CD4-positive, alpha-beta T cell (primary cell): Measurements from ENCODE around the gene RPS16. TPM values are rescaled to one million over a fixed set of nuclear protein-coding genes. Genes with fewer than 3 reads are reported as not detected.
"Not testable (repeated sequence)": the region's sequence is repeated elsewhere in the genome, so short reads cannot be mapped to it uniquely, and the experiment has no call there.

Source experiments
- ATAC-seq: fragments of 200-7000 bp; cut with Tn5 transposase; one replicate; pipeline ENCODE4 v1.10.0; 2022; ENCODE audit warnings: mild to moderate bottlenecking; ENCODE audit not compliant: poor library complexity
- CTCF ChIA-PET: fragments of 350-600 bp; sonication (Branson Sonifier 250); formaldehyde crosslinking; loops from one replicate; lab custom pipeline; 2021; ENCODE audit warnings: antibody characterized with exemption, inconsistent platforms; lab: Charles Lee
- POLR2A ChIA-PET: fragments of 350-600 bp; sonication (Branson Sonifier 250); formaldehyde crosslinking; loops from one replicate; lab custom pipeline; 2021; ENCODE audit warnings: antibody characterized with exemption, inconsistent platforms; lab: Charles Lee
- DNase-seq, 14 experiments: peaks; one replicate each; pipeline ENCODE4 v3.0.0-alpha.2; 2013 to 2020; ENCODE audit warnings: mixed read lengths in 2 of 14
- H3K27ac ChIP-seq, 2 donors: one replicate each; pipeline versions ENCODE4 v1.5.1 to v1.7.0; 2013; ENCODE audit warnings: low read length in 2 of 2, low read depth in 1 of 2, mild to moderate bottlenecking in 1 of 2
- H3K27me3 ChIP-seq, 2 experiments: 1 replicate in 1 of 2; 2 replicates in 1 of 2; pipeline versions ENCODE4 v1.6.1 to v1.7.0; 2013; ENCODE audit warnings: low read length in 2 of 2, control low read depth in 1 of 2, mild to moderate bottlenecking in 1 of 2, moderate library complexity in 1 of 2; ENCODE audit not compliant: insufficient read depth in 2 of 2, control insufficient read depth in 1 of 2
- H3K36me3 ChIP-seq: one replicate; pipeline ENCODE4 v1.6.1; 2013; ENCODE audit warnings: low read length, control low read depth; ENCODE audit not compliant: insufficient read depth
- H3K4me1 ChIP-seq: one replicate; pipeline ENCODE4 v1.6.1; 2013; ENCODE audit warnings: low read length, control low read depth; ENCODE audit not compliant: insufficient read depth
- H3K4me3 ChIP-seq: one replicate; pipeline ENCODE4 v1.5.1; 2013; ENCODE audit warnings: mild to moderate bottlenecking, low read length, moderate library complexity
- H3K9me3 ChIP-seq, 2 experiments: 1 replicate in 1 of 2; 2 replicates in 1 of 2; pipeline versions ENCODE4 v1.6.1 to v1.7.0; 2013; ENCODE audit warnings: low read length in 2 of 2, mild to moderate bottlenecking in 2 of 2, control low read depth in 1 of 2, moderate library complexity in 1 of 2; ENCODE audit not compliant: control insufficient read depth in 1 of 2, insufficient read depth in 1 of 2
- H3K27ac Mint-ChIP-seq: one replicate; pipeline ENCODE4 v1.8.0; 2020; ENCODE audit warnings: mixed read lengths
- H3K27me3 Mint-ChIP-seq: one replicate; pipeline ENCODE4 v1.8.0; 2021; ENCODE audit warnings: mixed read lengths
- H3K36me3 Mint-ChIP-seq: one replicate; pipeline ENCODE4 v1.8.0; 2021; ENCODE audit warnings: low read depth, mixed read lengths
- H3K4me1 Mint-ChIP-seq: one replicate; pipeline ENCODE4 v1.8.0; 2021; ENCODE audit warnings: low read depth, mixed read lengths
- H3K4me3 Mint-ChIP-seq: one replicate; pipeline ENCODE4 v1.8.0; 2020; ENCODE audit warnings: mild to moderate bottlenecking, mixed read lengths
- H3K9me3 Mint-ChIP-seq: one replicate; pipeline ENCODE4 v1.8.0; 2020; ENCODE audit warnings: mixed read lengths
- CTCF ChIP-seq: fragments of 200-600 bp; IDR thresholded peaks from one replicate; pipeline ENCODE4 v1.8.0; 2022; ENCODE audit warnings: antibody characterized with exemption, mild to moderate bottlenecking
- intact Hi-C, 2 experiments: fragments of 100-400 bp; cut with DNase I in 1 of 2; cut with micrococcal nuclease in 1 of 2; formaldehyde crosslinking; loops; one replicate each; pipeline versions ENCODE4 v1.15.1 to v1.9.0; 2023 to 2025; cut with DNase I, micrococcal nuclease
- total RNA-seq, 174 experiments: library from RNA in 2 of 174; stranded (reverse) in 2 of 174; gene quantifications; one replicate each; pipeline ENCODE4 v1.2.3 and lab custom pipeline; 2021 to 2026

Gene RPS16
- total RNA-seq, 2 experiments from 2014 or later: 4,625 to 4,839 TPM

DNA sequence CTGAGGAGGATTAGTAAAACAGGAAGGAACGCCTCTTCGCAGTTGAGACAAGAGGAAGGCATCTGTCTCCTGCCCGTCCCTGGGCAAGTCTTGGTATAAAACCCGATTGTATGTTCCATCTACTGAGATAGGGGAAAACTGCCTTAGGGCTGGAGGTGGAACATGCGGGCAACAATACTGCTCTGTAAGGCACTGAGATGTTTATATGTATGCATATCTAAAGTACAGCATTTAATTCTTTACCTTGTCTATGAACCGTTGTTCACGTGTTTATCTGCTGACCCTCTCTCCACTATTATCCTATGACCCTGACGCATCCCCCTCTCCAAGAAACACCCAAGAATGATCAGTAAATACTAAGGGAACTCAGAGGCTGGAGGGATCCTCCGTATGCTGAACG, 44.2 kb upstream of the RPS16 start:
- ChIA-PET POLR2A (interaction anchor here (0.6 to 2.6 kb wide), 13 partner anchors 10 to 985 kb away, joined by 3 to 31 read pairs (median 5); partner anchors contain the start of genes BLVRB, EID2B, MED29 and PAF1), CTCF (interaction anchor here (1.0 kb wide), 3 partner anchors 23 to 52 kb away, joined by 3 to 6 read pairs (median 4); partner anchors contain the start of gene EID2B)
- Mint-ChIP-seq H3K4me1 (peaks cover 31% of the 10 kb centered on the region), H3K36me3 (peaks cover 46% of the 10 kb centered on the region), H3K9me3 (no peaks in the 10 kb centered on the region), H3K27ac (peak overlapping the region; percentile 73), H3K4me3 (peak overlapping the region; percentile 92), H3K27me3 (no peaks in the 10 kb centered on the region)
- ATAC-seq: no peak
- Histone ChIP-seq H3K9me3 (no peaks in the 10 kb centered on the region), H3K36me3 (peaks cover 31% of the 10 kb centered on the region), H3K27ac (peak overlapping the region in 1 of 2 donors; percentile 48), H3K4me3 (peak overlapping the region; percentile 99), H3K27me3 (no peaks in the 10 kb centered on the region), H3K4me1 (peaks cover 23% of the 10 kb centered on the region)
- no peak for TF ChIP-seq CTCF
- intact Hi-C loops: loop anchor here (1.0 to 5.0 kb wide), 3 partner anchors 33 to 43 kb away; partner anchors contain the start of gene SUPT5H (in 2 of the 2)
- no peak for DNase-seq

DNA sequence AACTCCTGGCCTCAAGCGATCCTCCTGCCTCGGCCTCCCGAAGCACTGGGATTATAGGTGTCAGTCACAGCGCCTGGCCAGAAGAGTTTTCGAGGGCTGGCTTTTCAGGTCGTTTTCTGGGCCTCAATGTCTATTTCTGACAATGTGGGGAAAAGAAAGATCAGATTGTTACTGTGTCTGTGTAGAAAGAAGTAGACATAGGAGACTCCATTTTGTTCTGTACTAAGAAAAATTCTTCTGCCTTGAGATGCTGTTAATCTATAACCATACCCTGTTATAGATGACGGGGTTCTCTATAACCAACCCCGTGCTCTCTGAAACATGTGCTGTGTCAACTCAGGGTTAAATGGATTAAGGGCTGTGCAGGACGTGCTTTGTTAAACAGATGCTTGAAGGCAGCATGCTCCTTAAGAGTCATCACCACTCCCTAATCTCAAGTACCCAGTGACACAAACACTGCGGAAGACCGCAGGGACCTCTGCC, 43.6 kb upstream of the RPS16 start:
- CTCF ChIA-PET, DNase-seq, H3K27ac ChIP-seq, ATAC-seq, H3K27me3 ChIP-seq, H3K4me3 ChIP-seq, intact Hi-C loops, H3K9me3 ChIP-seq, POLR2A ChIA-PET, H3K9me3 Mint-ChIP-seq, H3K27me3 Mint-ChIP-seq: not testable (repeated sequence)
- H3K4me1 Mint-ChIP-seq: peaks cover 31% of the 10 kb centered on the region
- peaks cover 49% of the 10 kb centered on the region for H3K36me3 Mint-ChIP-seq
- Histone ChIP-seq H3K36me3 (peaks cover 33% of the 10 kb centered on the region), H3K4me1 (peaks cover 23% of the 10 kb centered on the region)
- H3K4me3 Mint-ChIP-seq: peak overlapping the region; percentile 92
- peak overlapping the region; percentile 73 for H3K27ac Mint-ChIP-seq

GRCh38 chr19:39475748-39476147, 40.0 kb upstream of the RPS16 start:
- intact Hi-C loops: no loop called here
- Histone ChIP-seq H3K27me3 (no peaks in the 10 kb centered on the region), H3K36me3 (peaks cover 57% of the 10 kb centered on the region), H3K27ac (no peak overlapping the region), H3K9me3 (no peaks in the 10 kb centered on the region), H3K4me1 (peaks cover 8% of the 10 kb centered on the region), H3K4me3 (no peak overlapping the region)
- ChIA-PET POLR2A (no interaction called here), CTCF (interaction anchor here (0.6 to 2.9 kb wide), 3 partner anchors 16 to 78 kb away, joined by 3 to 17 read pairs (median 3); partner anchors contain the start of gene EID2B)
- H3K9me3 Mint-ChIP-seq: no peaks in the 10 kb centered on the region
- DNase-seq (no peak), ATAC-seq (no peak)
- no peak overlapping the region for H3K27ac Mint-ChIP-seq
- TF ChIP-seq CTCF: no peak
- peaks cover 62% of the 10 kb centered on the region for H3K36me3 Mint-ChIP-seq
- no peak overlapping the region for H3K4me3 Mint-ChIP-seq
- peaks cover 11% of the 10 kb centered on the region for H3K4me1 Mint-ChIP-seq
- H3K27me3 Mint-ChIP-seq: no peaks in the 10 kb centered on the region
